Measurements from ENCODE around the gene VMP1.
A peak's percentile ranks its signal among the peaks of the same experiment; 100 is the strongest.

- TF ChIP-seq MAZ (IDR thresholded peaks at IDR 0.05; ENCODE audit: borderline replicate concordance, low read depth, low read length) = no peak
- no peak for TF ChIP-seq CTCF (conservative IDR thresholded peaks at IDR 0.05; ENCODE audit: low read depth, low read length)
- no peak for TF ChIP-seq USF2 (IDR thresholded peaks at IDR 0.05; ENCODE audit: low read depth, low read length)
- TF ChIP-seq MXI1 (IDR thresholded peaks at IDR 0.05; ENCODE audit: borderline replicate concordance, low read depth, low read length) = no peak
- TF ChIP-seq POLR2A (IDR thresholded peaks at IDR 0.05; ENCODE audit: low read depth, low read length) = no peak
- TF ChIP-seq CEBPB (IDR thresholded peaks at IDR 0.05; ENCODE audit: low read depth, low read length) = no peak
- peak; percentile 94 for TF ChIP-seq FOS (IDR thresholded peaks at IDR 0.05; ENCODE audit: low read depth, low read length)
Measured at GRCh38 chr17:59754552-59754951, 47.1 kb downstream of the VMP1 start.

Data from IMR-90 (cell line).